Testis (tissue), 3 donors: ENCODE results near the gene ITGB8. TPM values are rescaled to one million over a fixed set of nuclear protein-coding genes. Genes with fewer than 3 reads are reported as not detected.
A peak's percentile ranks its signal among the peaks of the same experiment; 100 is the strongest.

Experiments used
- DNase-seq: peaks from one replicate; pipeline ENCODE4 v3.0.0-alpha.2; 2019
- H3K27ac ChIP-seq, 2 donors: fragments of 200-600 bp; sonication (generic); one replicate each; pipeline ENCODE4 v1.5.1; 2019
- H3K27me3 ChIP-seq: fragments of 200-600 bp; sonication (generic); one replicate; pipeline ENCODE4 v1.5.1; 2019
- H3K36me3 ChIP-seq: fragments of 200-600 bp; sonication (generic); one replicate; pipeline ENCODE4 v1.5.1; 2017; ENCODE audit warnings: low read depth; ENCODE audit errors: missing control alignments
- H3K4me1 ChIP-seq: fragments of 200-600 bp; sonication (generic); one replicate; pipeline ENCODE4 v1.5.1; 2019
- H3K4me3 ChIP-seq, 2 donors: fragments of 200-600 bp; sonication (generic); one replicate each; pipeline ENCODE4 v1.5.1; 2017 to 2019
- H3K9me3 ChIP-seq: fragments of 200-600 bp; sonication (generic); one replicate; pipeline ENCODE4 v1.5.1; 2017
- CTCF ChIP-seq, 3 experiments: fragments of 450-650 bp in 2 of 3; fragments of 200-600 bp in 1 of 3; sonication (generic) in 1 of 3; IDR thresholded peaks; one replicate each; pipeline ENCODE4 v1.5.1; 2016 to 2019; ENCODE audit warnings: antibody characterized with exemption in 3 of 3, mild to moderate bottlenecking in 2 of 3, moderate library complexity in 1 of 3
- POLR2A ChIP-seq: fragments of 450-650 bp; IDR thresholded peaks from one replicate; pipeline ENCODE4 v1.6.1; 2017; ENCODE audit warnings: antibody characterized with exemption, mild to moderate bottlenecking, moderate library complexity
- WGBS, 2 donors: methylation state at CpG; one replicate each; pipeline ENCODE4 v1.1.5; 2018; 5-methylcytosine and 5-hydroxymethylcytosine counted together
- intact Hi-C: fragments of 100-400 bp; cut with DNase I; formaldehyde crosslinking; loops from one replicate; pipeline ENCODE4 v1.15.1; 2023; ENCODE audit warnings: low total_unique reads
- polyA plus RNA-seq: library from polyadenylated mRNA; stranded (reverse); fragments of 350-450 nt; fragmentation: Illumina TruSeq; extraction: RNeasy Lipid Tissue Mini Kit (QIAGEN cat#74804); gene quantifications from one replicate; pipeline ENCODE4 v1.2.3, GENCODE V29; 2014; ENCODE audit warnings: low read depth, low replicate concordance; ENCODE audit not compliant: insufficient read depth
- total RNA-seq, 2 donors: library from RNA; depleted of rRNA; stranded (reverse); fragments of >200 nt; gene quantifications; one replicate each; pipeline ENCODE4 v1.2.3, GENCODE V29; 2016

The ITGB8 gene
- total and polyA plus RNA-seq, 3 donors from 2014 or later, result 9.5 to 111 (median 104) TPM

- no peak for DNase-seq
- H3K36me3 ChIP-seq, result no peaks in the 10 kb centered on the region
- no peaks in the 10 kb centered on the region for H3K27me3 ChIP-seq
- no peaks in the 10 kb centered on the region for H3K9me3 ChIP-seq
- TF ChIP-seq CTCF (IDR thresholded peaks at IDR 0.05) (no peak), POLR2A (no peak)
- H3K27ac ChIP-seq, result peak overlapping the region in 1 of 2 donors; percentile 5
- no peak overlapping the region for H3K4me3 ChIP-seq
- H3K4me1 ChIP-seq, result peaks cover 25% of the 10 kb centered on the region
- intact Hi-C loops, result no loop called here
These were observed 17.0 kb downstream of the ITGB8 start for GRCh38 chr7:20347680-20348079.

GRCh38 chr7:20348125-20348807, 17.6 kb downstream of the ITGB8 start:
- WGBS, 2 donors, result 63 to 90% methylated on average over 2 of the region's 2 CpGs
- Histone ChIP-seq H3K9me3 (no peaks in the 10 kb centered on the region), H3K4me1 (peaks cover 22% of the 10 kb centered on the region), H3K27me3 (no peaks in the 10 kb centered on the region), H3K27ac (peak overlapping the region in 1 of 2 donors; percentile 5), H3K36me3 (no peaks in the 10 kb centered on the region), H3K4me3 (no peak overlapping the region)
- DNase-seq, result no peak
- TF ChIP-seq CTCF (IDR thresholded peaks at IDR 0.05), result no peak
- TF ChIP-seq POLR2A, result no peak
- intact Hi-C loops, result no loop called here

- peak; percentile 61 for DNase-seq
- TF ChIP-seq POLR2A (no peak), CTCF (IDR thresholded peaks at IDR 0.05) (no peak)
- no peaks in the 10 kb centered on the region for H3K27me3 ChIP-seq
- H3K36me3 ChIP-seq, result no peaks in the 10 kb centered on the region
- no peaks in the 10 kb centered on the region for H3K9me3 ChIP-seq
- H3K4me3 ChIP-seq, result no peak overlapping the region
- peaks cover 22% of the 10 kb centered on the region for H3K4me1 ChIP-seq
- intact Hi-C loops, result no loop called here
- WGBS, 2 donors, result 16 to 32% methylated on average over 4 of the region's 4 CpGs
- peak overlapping the region; percentile 68 to 75 for H3K27ac ChIP-seq
These were observed 19.8 kb downstream of the ITGB8 start for GRCh38 chr7:20350518-20350951.

- peaks cover 24% of the 10 kb centered on the region for H3K4me1 ChIP-seq
- H3K27ac ChIP-seq, result peak overlapping the region; percentile 68 to 75
- no peak overlapping the region for H3K4me3 ChIP-seq
- intact Hi-C loops, result no loop called here
- WGBS, 2 donors, result 42 to 47% methylated on average over 1 of the region's 1 CpG
- H3K9me3 ChIP-seq, result no peaks in the 10 kb centered on the region
- H3K36me3 ChIP-seq, result no peaks in the 10 kb centered on the region
- no peaks in the 10 kb centered on the region for H3K27me3 ChIP-seq
- TF ChIP-seq CTCF (IDR thresholded peaks at IDR 0.05) (no peak), POLR2A (no peak)
- no peak for DNase-seq
These were observed 20.4 kb downstream of the ITGB8 start for GRCh38 chr7:20350996-20351692.
